Vagina (tissue), 2 donors: ENCODE measurements around the gene KCNIP4. TPM values are rescaled to one million over a fixed set of nuclear protein-coding genes. Genes with fewer than 3 reads are reported as not detected.
A peak's percentile ranks its signal among the peaks of the same experiment; 100 is the strongest.

ENCODE experiments used
- DNase-seq, 2 donors: peaks; one replicate each; pipeline ENCODE4 v3.0.0-alpha.2; 2017; ENCODE audit errors: extremely low spot score in 2 of 2
- H3K27ac ChIP-seq: fragments of 200-600 bp; sonication (generic); one replicate; pipeline ENCODE4 v1.5.1; 2019
- H3K27me3 ChIP-seq: fragments of 200-600 bp; sonication (generic); one replicate; pipeline ENCODE4 v1.5.1; 2019
- H3K36me3 ChIP-seq, 2 donors: fragments of 200-600 bp; sonication (generic); one replicate each; pipeline ENCODE4 v1.5.1; 2017 to 2019
- H3K4me1 ChIP-seq: fragments of 200-600 bp; sonication (generic); one replicate; pipeline ENCODE4 v1.5.1; 2019
- H3K4me3 ChIP-seq, 2 donors: fragments of 200-600 bp; sonication (generic); 1 replicate in 1 of 2; 2 replicates in 1 of 2; pipeline ENCODE4 v1.5.1; 2016 to 2019
- H3K9me3 ChIP-seq: fragments of 200-600 bp; sonication (generic); one replicate; pipeline ENCODE4 v1.5.1; 2019
- CTCF ChIP-seq, 3 experiments: fragments of 450-650 bp in 2 of 3; fragments of 200-600 bp in 1 of 3; sonication (generic) in 1 of 3; IDR thresholded peaks; one replicate each; pipeline ENCODE4 v1.5.1; 2017 to 2019; ENCODE audit warnings: antibody characterized with exemption in 3 of 3, mild to moderate bottlenecking in 2 of 3, moderate library complexity in 2 of 3
- POLR2A ChIP-seq, 2 donors: fragments of 450-650 bp; IDR thresholded peaks; one replicate each; pipeline ENCODE4 v1.6.1; 2017; ENCODE audit warnings: antibody characterized with exemption in 2 of 2, mild to moderate bottlenecking in 2 of 2, moderate library complexity in 2 of 2
- POLR2AphosphoS5 ChIP-seq, 2 donors: sonication (generic); formaldehyde crosslinking; IDR thresholded peaks; one replicate each; pipeline ENCODE4 v1.9.0; 2017; ENCODE audit warnings: antibody characterized with exemption in 2 of 2, mild to moderate bottlenecking in 2 of 2, low read depth in 1 of 2; ENCODE audit not compliant: insufficient read depth in 1 of 2
- intact Hi-C: fragments of 100-400 bp; cut with DNase I; formaldehyde crosslinking; loops from one replicate; pipeline ENCODE4 v1.15.1; 2023
- total RNA-seq: library from RNA; depleted of rRNA; stranded (reverse); fragments of >200 nt; gene quantifications from one replicate; pipeline ENCODE4 v1.2.3, GENCODE V29; 2016

KCNIP4 gene
- total RNA-seq, 1 donor from 2014 or later = not detected

DNA sequence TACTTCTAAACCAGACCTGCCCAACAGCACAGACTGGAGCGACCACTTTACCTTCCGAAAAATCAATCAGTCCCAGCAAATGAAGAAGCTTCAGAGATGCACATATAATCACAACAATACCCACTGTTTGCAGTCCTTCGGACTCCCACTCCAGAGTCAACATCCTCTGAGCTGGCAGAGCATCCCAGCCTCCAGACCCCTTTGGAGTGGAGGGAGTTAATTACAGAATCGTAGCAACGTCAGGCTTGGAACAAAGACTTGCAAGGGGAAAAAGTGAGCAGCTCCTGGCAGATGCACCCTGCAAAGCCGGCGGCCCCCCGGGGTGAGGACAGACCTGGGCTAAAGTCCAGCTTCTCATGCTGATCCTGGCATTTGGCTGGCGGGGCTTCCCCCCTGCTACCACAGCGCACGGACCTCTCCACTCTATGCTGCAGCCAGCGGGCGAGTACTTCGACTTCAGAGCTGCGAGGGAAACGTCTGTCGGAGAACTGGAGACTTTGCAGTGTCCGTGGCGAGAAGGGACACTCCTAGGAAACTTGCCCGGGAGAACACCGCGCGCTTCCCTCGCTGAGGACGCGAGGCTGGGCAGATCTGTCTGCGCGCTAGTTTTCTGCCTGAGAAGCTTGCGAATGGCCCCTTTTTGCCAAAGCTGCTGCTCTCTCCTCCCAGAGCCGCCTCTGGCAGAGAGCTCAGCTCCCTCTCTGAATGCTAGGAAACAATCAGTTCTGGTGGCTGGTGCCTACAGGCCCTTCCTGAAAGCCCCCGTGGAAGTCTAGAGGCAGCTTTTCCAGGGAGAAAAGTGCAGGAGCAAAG, 964.6 kb downstream of the KCNIP4 start:
- no peak for DNase-seq
- H3K4me1 ChIP-seq = peaks cover 9% of the 10 kb centered on the region
- intact Hi-C loops = no loop called here
- H3K9me3 ChIP-seq = no peaks in the 10 kb centered on the region
- no peaks in the 10 kb centered on the region for H3K27me3 ChIP-seq
- H3K4me3 ChIP-seq = peak overlapping the region in 1 of 2 donors; percentile 13
- no peak overlapping the region for H3K27ac ChIP-seq
- TF ChIP-seq POLR2A (IDR thresholded peaks at IDR 0.05) = no peak
- no peak for TF ChIP-seq POLR2AphosphoS5 (IDR thresholded peaks at IDR 0.05; ENCODE audit: insufficient read depth in 1 of 2, low read depth in 1 of 2)
- TF ChIP-seq CTCF (IDR thresholded peaks at IDR 0.05) = no peak
- no peaks in the 10 kb centered on the region for H3K36me3 ChIP-seq

- Histone ChIP-seq H3K27me3 (no peaks in the 10 kb centered on the region), H3K27ac (no peak overlapping the region), H3K36me3 (no peaks in the 10 kb centered on the region), H3K4me3 (no peak overlapping the region), H3K4me1 (peaks cover 9% of the 10 kb centered on the region), H3K9me3 (no peaks in the 10 kb centered on the region)
- intact Hi-C loops = no loop called here
- no peak for TF ChIP-seq POLR2AphosphoS5 (IDR thresholded peaks at IDR 0.05; ENCODE audit: insufficient read depth in 1 of 2, low read depth in 1 of 2)
- no peak for TF ChIP-seq CTCF (IDR thresholded peaks at IDR 0.05)
- no peak for TF ChIP-seq POLR2A (IDR thresholded peaks at IDR 0.05)
- DNase-seq = no peak
Observed at GRCh38 chr4:20982544-20982943, 966.0 kb downstream of the KCNIP4 start.

DNA sequence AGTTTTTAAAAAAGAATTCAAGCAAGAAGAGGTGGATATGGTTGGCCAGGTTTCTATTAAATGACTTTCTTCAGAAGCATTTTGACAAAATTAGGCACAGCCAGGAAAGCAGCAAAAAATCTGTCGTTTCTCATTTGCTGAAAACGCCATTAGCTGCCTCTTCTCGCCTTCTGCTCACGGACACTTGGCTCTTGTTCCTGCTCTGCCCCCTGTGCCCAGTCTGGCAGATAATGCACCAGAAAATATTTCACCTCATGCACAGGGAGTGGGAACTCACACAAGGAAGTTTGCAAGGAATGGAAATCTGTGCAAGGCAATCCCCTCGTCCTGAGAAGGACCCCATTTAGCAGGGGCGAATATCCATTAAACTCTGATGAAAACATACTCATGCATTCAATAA, 988.3 kb downstream of the KCNIP4 start:
- DNase-seq = no peak
- Histone ChIP-seq H3K27me3 (no peaks in the 10 kb centered on the region), H3K4me1 (no peaks in the 10 kb centered on the region), H3K4me3 (no peak overlapping the region), H3K9me3 (no peaks in the 10 kb centered on the region), H3K27ac (no peak overlapping the region), H3K36me3 (no peaks in the 10 kb centered on the region)
- intact Hi-C loops = no loop called here
- TF ChIP-seq POLR2A (IDR thresholded peaks at IDR 0.05) = no peak
- TF ChIP-seq CTCF (IDR thresholded peaks at IDR 0.05) = no peak
- no peak for TF ChIP-seq POLR2AphosphoS5 (IDR thresholded peaks at IDR 0.05; ENCODE audit: insufficient read depth in 1 of 2, low read depth in 1 of 2)

DNA sequence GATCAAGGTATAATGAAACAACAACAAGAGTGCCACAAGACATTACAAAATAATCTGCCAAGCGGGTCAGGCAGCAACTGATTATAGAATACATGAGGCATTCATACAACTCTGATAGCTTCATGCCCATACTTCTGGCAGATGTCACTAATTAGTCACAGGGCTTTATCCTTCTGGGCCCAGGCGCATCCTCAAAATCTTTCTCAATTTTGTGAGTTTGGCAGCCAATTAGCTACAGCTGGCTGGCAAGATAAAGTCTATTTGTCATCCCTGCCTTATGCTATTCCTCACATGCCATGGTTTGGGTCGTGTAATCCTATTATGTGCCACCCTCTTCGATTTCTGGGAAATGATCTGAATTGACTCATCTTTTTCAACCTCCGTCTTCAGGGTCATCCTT, 994.0 kb downstream of the KCNIP4 start:
- DNase-seq = no peak
- Histone ChIP-seq H3K27me3 (no peaks in the 10 kb centered on the region), H3K4me3 (no peak overlapping the region), H3K27ac (no peak overlapping the region), H3K4me1 (no peaks in the 10 kb centered on the region), H3K36me3 (no peaks in the 10 kb centered on the region), H3K9me3 (no peaks in the 10 kb centered on the region)
- intact Hi-C loops = no loop called here
- TF ChIP-seq CTCF (IDR thresholded peaks at IDR 0.05) (no peak), POLR2AphosphoS5 (IDR thresholded peaks at IDR 0.05; ENCODE audit: insufficient read depth in 1 of 2, low read depth in 1 of 2) (no peak), POLR2A (IDR thresholded peaks at IDR 0.05) (no peak)

- no peak for DNase-seq
- intact Hi-C loops = no loop called here
- Histone ChIP-seq H3K4me1 (no peaks in the 10 kb centered on the region), H3K27me3 (no peaks in the 10 kb centered on the region), H3K36me3 (no peaks in the 10 kb centered on the region), H3K9me3 (no peaks in the 10 kb centered on the region), H3K4me3 (no peak overlapping the region), H3K27ac (no peak overlapping the region)
- TF ChIP-seq POLR2AphosphoS5 (IDR thresholded peaks at IDR 0.05; ENCODE audit: insufficient read depth in 1 of 2, low read depth in 1 of 2) (no peak), POLR2A (IDR thresholded peaks at IDR 0.05) (no peak), CTCF (IDR thresholded peaks at IDR 0.05) (no peak)
Observed at GRCh38 chr4:20944961-20945360, 1003.6 kb downstream of the KCNIP4 start.
